Measurements from ENCODE around the gene STK36.

The STK36 gene

GRCh38 chr2:218722876-218723785 lies 51.2 kb downstream of the STK36 start:
- H3K4me3 ChIP-seq (ENCODE audit: low read length), result no peak overlapping the region
- no peak for DNase-seq (ENCODE audit: low read depth)
- TF ChIP-seq CTCF (conservative IDR thresholded peaks at IDR 0.05; ENCODE audit: low read length), result no peak

GRCh38 chr2:218726004-218726574 lies 54.2 kb downstream of the STK36 start:
- DNase-seq (ENCODE audit: low read depth), result no peak

GRCh38 chr2:218727502-218728165 lies 55.7 kb downstream of the STK36 start:
- peak; percentile 14 for DNase-seq (ENCODE audit: low read depth)
- peak; percentile 44 for TF ChIP-seq CTCF (conservative IDR thresholded peaks at IDR 0.05; ENCODE audit: low read length)
- no peak overlapping the region for H3K4me3 ChIP-seq (ENCODE audit: low read length)

More at GRCh38 chr2:218726004-218726574, 54.2 kb downstream of the STK36 start:
- no peak for TF ChIP-seq CTCF (conservative IDR thresholded peaks at IDR 0.05; ENCODE audit: low read length)
- no peak overlapping the region for H3K4me3 ChIP-seq (ENCODE audit: low read length)

GRCh38 chr2:218729640-218730039 lies 57.8 kb downstream of the STK36 start:
- H3K4me3 ChIP-seq (ENCODE audit: low read length), result no peak overlapping the region
- no peak for TF ChIP-seq CTCF (conservative IDR thresholded peaks at IDR 0.05; ENCODE audit: low read length)
- no peak for DNase-seq (ENCODE audit: low read depth)

GRCh38 chr2:218732052-218732760 lies 60.3 kb downstream of the STK36 start:
- DNase-seq (ENCODE audit: low read depth), result no peak
- H3K4me3 ChIP-seq (ENCODE audit: low read length), result no peak overlapping the region
- TF ChIP-seq CTCF (conservative IDR thresholded peaks at IDR 0.05; ENCODE audit: low read length), result no peak

- peak; percentile 40 for DNase-seq (ENCODE audit: low read depth)
- TF ChIP-seq CTCF (conservative IDR thresholded peaks at IDR 0.05; ENCODE audit: low read length), result no peak
- H3K4me3 ChIP-seq (ENCODE audit: low read length), result no peak overlapping the region
These were observed 60.9 kb downstream of the STK36 start for GRCh38 chr2:218732761-218733158.
